Epidermal melanocyte (primary cell): ENCODE measurements around the gene AOPEP.
A peak's percentile ranks its signal among the peaks of the same experiment; 100 is the strongest.

Experiments
- DNase-seq: peaks from one replicate; pipeline ENCODE4 v3.0.0; 2011; ENCODE audit warnings: low spot score; ENCODE audit not compliant: insufficient read length

Gene AOPEP

GRCh38 chr9:95078939-95079338, 352.4 kb downstream of the AOPEP start:
- no peak for DNase-seq

- DNase-seq: no peak
Observed at GRCh38 chr9:95079461-95079860, 353.0 kb downstream of the AOPEP start.

GRCh38 chr9:95080961-95081647, 354.6 kb downstream of the AOPEP start:
- DNase-seq: peak; percentile 57

- no peak for DNase-seq
Observed at GRCh38 chr9:95081998-95082397, 355.5 kb downstream of the AOPEP start.

- DNase-seq: no peak
Observed at GRCh38 chr9:95082401-95083084, 356.0 kb downstream of the AOPEP start.

- DNase-seq: no peak
Observed at GRCh38 chr9:95083086-95083768, 356.7 kb downstream of the AOPEP start.

- no peak for DNase-seq
Observed at GRCh38 chr9:95084254-95084934, 357.9 kb downstream of the AOPEP start.

- no peak for DNase-seq
Observed at GRCh38 chr9:95085036-95085770, 358.7 kb downstream of the AOPEP start.

GRCh38 chr9:95085861-95086563, 359.5 kb downstream of the AOPEP start:
- DNase-seq: no peak

- DNase-seq: peak; percentile 81
Observed at GRCh38 chr9:95086564-95086955, 360.1 kb downstream of the AOPEP start.

- DNase-seq: no peak
Observed at GRCh38 chr9:95087659-95088242, 361.3 kb downstream of the AOPEP start.

- no peak for DNase-seq
Observed at GRCh38 chr9:95088421-95089161, 362.1 kb downstream of the AOPEP start.

GRCh38 chr9:95089257-95090022, 362.9 kb downstream of the AOPEP start:
- DNase-seq: no peak

GRCh38 chr9:95090023-95090791, 363.7 kb downstream of the AOPEP start:
- DNase-seq: no peak

GRCh38 chr9:95090871-95091577, 364.5 kb downstream of the AOPEP start:
- no peak for DNase-seq

- no peak for DNase-seq
Observed at GRCh38 chr9:95091601-95092261, 365.2 kb downstream of the AOPEP start.
